ENCODE results near the gene SLC25A34.

The SLC25A34 gene

DNA sequence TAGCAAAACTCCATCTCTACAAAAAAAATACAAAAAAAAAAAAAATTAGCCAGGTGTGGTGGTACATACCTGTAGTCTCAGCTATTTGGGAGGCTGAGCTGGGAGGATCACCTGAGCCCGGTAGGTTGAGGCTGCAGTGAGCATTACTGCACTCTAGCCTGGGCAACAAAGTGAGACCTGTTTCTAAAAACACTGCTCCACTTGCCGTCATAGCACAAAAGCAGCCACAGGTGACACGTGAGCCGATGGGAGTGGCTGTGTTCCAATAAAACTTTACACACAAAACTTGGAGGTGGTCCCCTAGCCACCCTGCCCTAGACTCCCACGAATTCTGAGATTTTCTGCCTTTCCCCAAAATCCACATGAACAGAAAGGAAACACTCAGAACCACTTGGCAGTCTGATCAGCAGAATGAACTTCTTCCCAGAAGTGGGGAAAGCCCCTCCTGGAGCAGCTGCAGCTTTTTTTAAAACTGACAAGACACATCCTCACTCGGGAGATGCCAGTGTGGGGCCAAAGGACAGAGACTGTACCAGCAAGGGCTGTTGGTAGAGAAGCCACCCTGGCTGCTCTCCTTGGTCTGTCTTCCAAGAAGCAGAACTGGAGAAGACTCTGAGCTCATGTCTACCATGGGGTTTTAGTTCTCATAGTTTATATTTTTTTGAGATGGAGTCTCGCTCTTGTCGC is 28.7 kb upstream of the SLC25A34 start:
- H3K9me3 ChIP-seq (ENCODE audit: control insufficient read depth, insufficient read depth, low read depth, low read length): no peaks in the 10 kb centered on the region
- no peak overlapping the region for H3K27ac ChIP-seq (ENCODE audit: extremely low read depth, low read depth, low read length)
- H3K4me1 ChIP-seq (ENCODE audit: control insufficient read depth, insufficient read depth, low read length): no peaks in the 10 kb centered on the region
- CTCF ChIA-PET: no interaction called here
- POLR2A ChIA-PET: no interaction called here
- no peak for TF ChIP-seq ZNF768 (tag by site-specific recombination; IDR thresholded peaks at IDR 0.05)
- TF ChIP-seq, protein P1, sequence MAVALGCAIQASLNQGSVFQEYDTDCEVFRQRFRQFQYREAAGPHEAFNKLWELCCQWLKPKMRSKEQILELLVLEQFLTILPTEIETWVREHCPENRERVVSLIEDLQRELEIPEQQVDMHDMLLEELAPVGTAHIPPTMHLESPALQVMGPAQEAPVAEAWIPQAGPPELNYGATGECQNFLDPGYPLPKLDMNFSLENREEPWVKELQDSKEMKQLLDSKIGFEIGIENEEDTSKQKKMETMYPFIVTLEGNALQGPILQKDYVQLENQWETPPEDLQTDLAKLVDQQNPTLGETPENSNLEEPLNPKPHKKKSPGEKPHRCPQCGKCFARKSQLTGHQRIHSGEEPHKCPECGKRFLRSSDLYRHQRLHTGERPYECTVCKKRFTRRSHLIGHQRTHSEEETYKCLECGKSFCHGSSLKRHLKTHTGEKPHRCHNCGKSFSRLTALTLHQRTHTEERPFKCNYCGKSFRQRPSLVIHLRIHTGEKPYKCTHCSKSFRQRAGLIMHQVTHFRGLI (tag by site-specific recombination; IDR thresholded peaks at IDR 0.05): no peak
- TF ChIP-seq, protein P2, sequence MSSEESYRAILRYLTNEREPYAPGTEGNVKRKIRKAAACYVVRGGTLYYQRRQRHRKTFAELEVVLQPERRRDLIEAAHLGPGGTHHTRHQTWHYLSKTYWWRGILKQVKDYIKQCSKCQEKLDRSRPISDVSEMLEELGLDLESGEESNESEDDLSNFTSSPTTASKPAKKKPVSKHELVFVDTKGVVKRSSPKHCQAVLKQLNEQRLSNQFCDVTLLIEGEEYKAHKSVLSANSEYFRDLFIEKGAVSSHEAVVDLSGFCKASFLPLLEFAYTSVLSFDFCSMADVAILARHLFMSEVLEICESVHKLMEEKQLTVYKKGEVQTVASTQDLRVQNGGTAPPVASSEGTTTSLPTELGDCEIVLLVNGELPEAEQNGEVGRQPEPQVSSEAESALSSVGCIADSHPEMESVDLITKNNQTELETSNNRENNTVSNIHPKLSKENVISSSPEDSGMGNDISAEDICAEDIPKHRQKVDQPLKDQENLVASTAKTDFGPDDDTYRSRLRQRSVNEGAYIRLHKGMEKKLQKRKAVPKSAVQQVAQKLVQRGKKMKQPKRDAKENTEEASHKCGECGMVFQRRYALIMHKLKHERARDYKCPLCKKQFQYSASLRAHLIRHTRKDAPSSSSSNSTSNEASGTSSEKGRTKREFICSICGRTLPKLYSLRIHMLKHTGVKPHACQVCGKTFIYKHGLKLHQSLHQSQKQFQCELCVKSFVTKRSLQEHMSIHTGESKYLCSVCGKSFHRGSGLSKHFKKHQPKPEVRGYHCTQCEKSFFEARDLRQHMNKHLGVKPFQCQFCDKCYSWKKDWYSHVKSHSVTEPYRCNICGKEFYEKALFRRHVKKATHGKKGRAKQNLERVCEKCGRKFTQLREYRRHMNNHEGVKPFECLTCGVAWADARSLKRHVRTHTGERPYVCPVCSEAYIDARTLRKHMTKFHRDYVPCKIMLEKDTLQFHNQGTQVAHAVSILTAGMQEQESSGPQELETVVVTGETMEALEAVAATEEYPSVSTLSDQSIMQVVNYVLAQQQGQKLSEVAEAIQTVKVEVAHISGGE (tag by site-specific recombination; conservative IDR thresholded peaks at IDR 0.05; ENCODE audit: low read depth): no peak
- TF ChIP-seq, protein P3, sequence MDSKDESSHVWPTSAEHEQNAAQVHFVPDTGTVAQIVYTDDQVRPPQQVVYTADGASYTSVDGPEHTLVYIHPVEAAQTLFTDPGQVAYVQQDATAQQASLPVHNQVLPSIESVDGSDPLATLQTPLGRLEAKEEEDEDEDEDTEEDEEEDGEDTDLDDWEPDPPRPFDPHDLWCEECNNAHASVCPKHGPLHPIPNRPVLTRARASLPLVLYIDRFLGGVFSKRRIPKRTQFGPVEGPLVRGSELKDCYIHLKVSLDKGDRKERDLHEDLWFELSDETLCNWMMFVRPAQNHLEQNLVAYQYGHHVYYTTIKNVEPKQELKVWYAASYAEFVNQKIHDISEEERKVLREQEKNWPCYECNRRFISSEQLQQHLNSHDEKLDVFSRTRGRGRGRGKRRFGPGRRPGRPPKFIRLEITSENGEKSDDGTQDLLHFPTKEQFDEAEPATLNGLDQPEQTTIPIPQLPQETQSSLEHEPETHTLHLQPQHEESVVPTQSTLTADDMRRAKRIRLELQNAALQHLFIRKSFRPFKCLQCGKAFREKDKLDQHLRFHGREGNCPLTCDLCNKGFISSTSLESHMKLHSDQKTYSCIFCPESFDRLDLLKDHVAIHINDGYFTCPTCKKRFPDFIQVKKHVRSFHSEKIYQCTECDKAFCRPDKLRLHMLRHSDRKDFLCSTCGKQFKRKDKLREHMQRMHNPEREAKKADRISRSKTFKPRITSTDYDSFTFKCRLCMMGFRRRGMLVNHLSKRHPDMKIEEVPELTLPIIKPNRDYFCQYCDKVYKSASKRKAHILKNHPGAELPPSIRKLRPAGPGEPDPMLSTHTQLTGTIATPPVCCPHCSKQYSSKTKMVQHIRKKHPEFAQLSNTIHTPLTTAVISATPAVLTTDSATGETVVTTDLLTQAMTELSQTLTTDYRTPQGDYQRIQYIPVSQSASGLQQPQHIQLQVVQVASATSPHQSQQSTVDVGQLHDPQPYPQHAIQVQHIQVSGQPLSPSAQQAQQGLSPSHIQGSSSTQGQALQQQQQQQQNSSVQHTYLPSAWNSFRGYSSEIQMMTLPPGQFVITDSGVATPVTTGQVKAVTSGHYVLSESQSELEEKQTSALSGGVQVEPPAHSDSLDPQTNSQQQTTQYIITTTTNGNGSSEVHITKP (tag by site-specific recombination; IDR thresholded peaks at IDR 0.05): no peak
- TF ChIP-seq SCRT1 (tag by site-specific recombination; IDR thresholded peaks at IDR 0.05; ENCODE audit: borderline replicate concordance): peak; percentile 96
- no peak for TF ChIP-seq KLF8 (tag by site-specific recombination; IDR thresholded peaks at IDR 0.05)
- no peak for TF ChIP-seq ZFP3 (tag by site-specific recombination; IDR thresholded peaks at IDR 0.05; ENCODE audit: low read depth)
- peak; percentile 95 for TF ChIP-seq SCRT2 (tag by site-specific recombination; IDR thresholded peaks at IDR 0.05)
- TF ChIP-seq, protein P4, sequence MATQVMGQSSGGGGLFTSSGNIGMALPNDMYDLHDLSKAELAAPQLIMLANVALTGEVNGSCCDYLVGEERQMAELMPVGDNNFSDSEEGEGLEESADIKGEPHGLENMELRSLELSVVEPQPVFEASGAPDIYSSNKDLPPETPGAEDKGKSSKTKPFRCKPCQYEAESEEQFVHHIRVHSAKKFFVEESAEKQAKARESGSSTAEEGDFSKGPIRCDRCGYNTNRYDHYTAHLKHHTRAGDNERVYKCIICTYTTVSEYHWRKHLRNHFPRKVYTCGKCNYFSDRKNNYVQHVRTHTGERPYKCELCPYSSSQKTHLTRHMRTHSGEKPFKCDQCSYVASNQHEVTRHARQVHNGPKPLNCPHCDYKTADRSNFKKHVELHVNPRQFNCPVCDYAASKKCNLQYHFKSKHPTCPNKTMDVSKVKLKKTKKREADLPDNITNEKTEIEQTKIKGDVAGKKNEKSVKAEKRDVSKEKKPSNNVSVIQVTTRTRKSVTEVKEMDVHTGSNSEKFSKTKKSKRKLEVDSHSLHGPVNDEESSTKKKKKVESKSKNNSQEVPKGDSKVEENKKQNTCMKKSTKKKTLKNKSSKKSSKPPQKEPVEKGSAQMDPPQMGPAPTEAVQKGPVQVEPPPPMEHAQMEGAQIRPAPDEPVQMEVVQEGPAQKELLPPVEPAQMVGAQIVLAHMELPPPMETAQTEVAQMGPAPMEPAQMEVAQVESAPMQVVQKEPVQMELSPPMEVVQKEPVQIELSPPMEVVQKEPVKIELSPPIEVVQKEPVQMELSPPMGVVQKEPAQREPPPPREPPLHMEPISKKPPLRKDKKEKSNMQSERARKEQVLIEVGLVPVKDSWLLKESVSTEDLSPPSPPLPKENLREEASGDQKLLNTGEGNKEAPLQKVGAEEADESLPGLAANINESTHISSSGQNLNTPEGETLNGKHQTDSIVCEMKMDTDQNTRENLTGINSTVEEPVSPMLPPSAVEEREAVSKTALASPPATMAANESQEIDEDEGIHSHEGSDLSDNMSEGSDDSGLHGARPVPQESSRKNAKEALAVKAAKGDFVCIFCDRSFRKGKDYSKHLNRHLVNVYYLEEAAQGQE (tag by site-specific recombination; IDR thresholded peaks at IDR 0.05): no peak
- TF ChIP-seq ZFP41 (tag by site-specific recombination; IDR thresholded peaks at IDR 0.05; ENCODE audit: borderline replicate concordance): no peak
- TF ChIP-seq ZNF24 (tag by site-specific recombination; IDR thresholded peaks at IDR 0.05): no peak
- peak; percentile 37; the same call in 1 of the 2 replicates for TF ChIP-seq ZEB2 (tag by site-specific recombination; IDR thresholded peaks at IDR 0.05)
- TF ChIP-seq ZSCAN30 (tag by site-specific recombination; IDR thresholded peaks at IDR 0.05): no peak
- no peak for TF ChIP-seq ZNF394 (tag by site-specific recombination; IDR thresholded peaks at IDR 0.05; ENCODE audit: borderline replicate concordance)
- TF ChIP-seq TRIM28 (IDR thresholded peaks at IDR 0.05; ENCODE audit: borderline replicate concordance, low read length): no peak
- TF ChIP-seq ZNF391 (tag by site-specific recombination; IDR thresholded peaks at IDR 0.05; ENCODE audit: borderline replicate concordance, low read depth): no peak
- H3K4me3 ChIP-seq (ENCODE audit: low read depth, low read length): no peak overlapping the region
- peaks cover 0 to 14% of the 10 kb centered on the region in 2 experiments; a peak in 2 of 3 replicates for H3K36me3 ChIP-seq (ENCODE audit: control insufficient read depth in 2 of 2, insufficient read depth in 1 of 2, low read length in 2 of 2)

All from HEK293 (cell line).